GM19193 (cell line): ENCODE results near the gene CD209.

Experiments
- POLR2A ChIP-seq: IDR thresholded peaks from 4 replicates; pipeline ENCODE4 v1.6.1; 2011; ENCODE audit not compliant: insufficient read depth, insufficient read length; ENCODE audit errors: extremely low read depth

CD209 gene

DNA sequence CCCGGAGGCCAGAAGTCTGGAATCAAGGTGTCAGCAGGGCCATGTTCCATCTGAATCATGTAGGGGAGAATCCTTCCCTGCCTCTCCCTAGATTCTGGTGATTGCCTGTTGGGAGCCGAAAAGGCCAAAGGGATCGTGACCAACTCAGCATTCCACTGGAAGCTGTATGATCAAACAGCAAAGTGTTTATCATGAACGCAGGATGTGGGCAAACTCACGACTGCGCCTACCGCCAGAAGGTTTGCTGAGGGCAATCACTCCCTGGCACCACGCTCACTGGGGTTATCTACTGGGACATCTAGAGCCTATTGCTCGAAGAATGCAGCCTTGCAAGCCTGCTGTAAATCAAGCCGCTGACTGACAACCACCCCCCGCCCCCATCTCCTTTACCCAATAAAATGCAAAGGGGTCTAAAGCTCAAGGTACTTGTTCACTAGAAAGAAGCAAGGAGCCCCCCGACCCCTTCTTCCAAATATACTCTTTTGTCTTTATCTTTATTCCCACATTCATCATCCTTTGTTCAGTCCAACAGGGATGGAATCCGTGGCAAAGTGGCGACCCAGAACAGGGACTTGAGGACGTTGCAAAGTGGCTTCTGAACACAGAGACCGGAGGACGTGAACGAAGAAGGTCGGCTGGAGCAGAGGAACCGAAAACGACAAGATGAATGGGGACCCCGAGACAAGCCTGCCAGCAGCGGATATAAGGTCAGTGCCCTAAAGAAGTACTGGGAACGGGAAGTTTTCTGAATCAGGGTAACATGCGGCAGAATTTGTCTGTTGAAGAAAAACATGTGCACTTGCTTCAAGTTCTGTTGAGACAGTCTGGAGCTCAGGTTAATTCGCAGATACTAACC is 32.5 kb upstream of the CD209 start:
- TF ChIP-seq POLR2A: no peak

GRCh38 chr19:7778081-7778480 is 30.7 kb upstream of the CD209 start:
- TF ChIP-seq POLR2A: no peak

DNA sequence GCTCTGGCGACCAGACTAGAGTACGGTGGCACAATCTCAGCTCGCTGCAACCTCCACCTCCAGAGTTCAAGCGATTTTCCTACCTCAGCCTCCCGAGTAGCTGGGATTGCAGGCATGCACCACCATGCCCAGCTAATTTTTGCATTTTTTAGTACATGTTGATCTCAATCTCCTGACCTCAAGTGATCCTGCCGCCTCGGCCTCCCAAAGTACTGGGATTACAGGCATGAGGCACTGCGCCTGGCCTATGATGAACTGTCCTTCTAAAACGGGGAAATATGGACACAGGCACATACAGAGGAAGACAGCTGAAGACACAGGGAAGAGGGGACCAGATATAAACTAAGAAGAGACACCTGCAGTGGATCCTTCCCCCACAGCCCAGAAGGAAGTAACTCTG is 28.4 kb upstream of the CD209 start:
- no peak for TF ChIP-seq POLR2A

- no peak for TF ChIP-seq POLR2A
These were observed 26.5 kb upstream of the CD209 start for GRCh38 chr19:7773841-7774240.

- no peak for TF ChIP-seq POLR2A
These were observed 25.5 kb upstream of the CD209 start for GRCh38 chr19:7772752-7773291.

DNA sequence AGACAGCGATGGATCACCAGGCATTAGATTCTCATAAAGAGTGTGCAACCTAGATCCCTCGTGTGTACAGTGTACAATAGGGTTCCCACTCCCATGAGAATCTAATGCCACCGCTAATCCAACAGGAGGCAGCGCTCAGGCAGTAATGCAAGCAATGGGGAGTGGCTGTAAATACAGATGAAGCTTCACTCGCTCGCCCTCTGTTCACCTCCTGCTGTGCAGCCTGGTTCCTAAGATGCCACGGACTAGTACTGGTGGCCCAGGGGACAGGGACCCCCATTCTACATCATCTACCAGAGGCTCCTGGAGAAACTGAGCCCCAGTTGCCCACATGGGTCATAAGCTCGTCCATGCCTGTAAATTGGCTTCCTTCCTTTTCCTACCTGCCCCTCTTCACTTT is 23.7 kb upstream of the CD209 start:
- no peak for TF ChIP-seq POLR2A

GRCh38 chr19:7769171-7769570 is 21.8 kb upstream of the CD209 start:
- no peak for TF ChIP-seq POLR2A

- TF ChIP-seq POLR2A: no peak
These were observed 20.2 kb upstream of the CD209 start for GRCh38 chr19:7767487-7767886.

DNA sequence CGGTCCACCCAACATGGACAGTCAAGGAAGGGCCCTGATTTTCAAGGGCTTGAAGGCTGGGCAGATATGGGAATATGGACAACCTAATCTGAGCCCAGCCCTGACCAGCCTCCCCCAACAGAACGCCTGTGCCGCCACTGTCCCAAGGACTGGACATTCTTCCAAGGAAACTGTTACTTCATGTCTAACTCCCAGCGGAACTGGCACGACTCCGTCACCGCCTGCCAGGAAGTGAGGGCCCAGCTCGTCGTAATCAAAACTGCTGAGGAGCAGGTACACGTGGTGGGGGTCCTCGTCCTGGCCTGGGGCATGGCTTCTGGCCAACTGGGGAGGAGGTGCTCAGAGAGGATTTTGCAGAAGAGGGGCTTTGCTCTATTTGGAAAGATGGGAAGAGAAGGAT is 19.2 kb upstream of the CD209 start:
- no peak for TF ChIP-seq POLR2A

DNA sequence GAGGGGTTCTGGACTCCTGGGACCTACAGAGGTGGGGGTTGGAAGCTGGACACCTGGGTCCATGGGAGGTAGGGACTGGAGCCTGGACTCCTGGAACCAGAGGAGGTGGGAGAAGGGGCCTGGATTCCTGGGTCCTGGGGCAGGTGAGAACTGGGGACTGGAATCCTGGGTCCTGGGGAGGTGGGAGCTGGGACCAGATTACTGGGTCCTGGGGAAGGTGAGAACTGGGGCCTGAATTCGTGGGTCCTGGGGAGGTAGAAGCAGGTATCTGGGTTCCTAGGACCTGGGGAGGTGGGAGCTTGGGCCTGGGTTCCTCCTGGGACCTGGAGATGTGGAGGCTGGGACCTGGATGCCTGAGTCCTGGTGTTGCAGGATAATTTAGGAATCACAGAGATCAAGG is 16.4 kb upstream of the CD209 start:
- TF ChIP-seq POLR2A: no peak

- TF ChIP-seq POLR2A: no peak
These were observed 15.5 kb upstream of the CD209 start, which contains the start of gene CLEC4M for GRCh38 chr19:7762719-7763293. Gene CLEC4M, plus strand, starts transcription at chr19:7763243. Its CDS starts 24 bp downstream, at chr19:7763267.

- no peak for TF ChIP-seq POLR2A
These were observed 11.8 kb upstream of the CD209 start for GRCh38 chr19:7759156-7759555.

DNA sequence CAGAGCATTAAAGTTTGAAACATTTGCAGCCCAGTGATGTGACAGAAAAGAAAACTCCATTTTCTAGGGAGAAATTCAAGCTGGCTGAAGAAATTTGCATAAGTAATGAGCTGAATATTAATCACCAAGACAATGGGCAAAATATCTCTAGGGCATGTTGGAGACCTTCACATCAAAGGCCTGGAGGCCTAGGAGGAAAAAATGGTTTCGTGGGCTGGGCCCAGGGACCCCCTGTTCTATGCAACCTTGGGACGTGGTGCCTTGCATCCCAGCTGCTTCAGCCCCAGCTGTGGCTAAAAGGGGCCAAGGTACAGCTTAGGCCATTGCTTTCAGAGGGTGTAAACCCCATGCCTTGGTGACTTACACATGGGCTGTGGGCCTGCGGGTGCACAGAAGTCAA is 10.0 kb upstream of the CD209 start:
- TF ChIP-seq POLR2A: no peak

- TF ChIP-seq POLR2A: no peak
These were observed 8.9 kb upstream of the CD209 start for GRCh38 chr19:7756258-7756657.

GRCh38 chr19:7751157-7751783 is 3.9 kb upstream of the CD209 start:
- no peak for TF ChIP-seq POLR2A
